Activated naive CD8-positive, alpha-beta T cell treated with anti-CD3 and anti-CD28 coated beads, Interleukin-2, amount 50 U/mL, for 16 hours (primary cell): ENCODE measurements around the gene ACOT7.
"Not testable (repeated sequence)": the region's sequence is repeated elsewhere in the genome, so short reads cannot be mapped to it uniquely, and the experiment has no call there.

Experiments used
- DNase-seq: peaks from one replicate; pipeline ENCODE4 v3.0.0-alpha.2; 2020; ENCODE audit warnings: low read depth, low spot score

ACOT7 gene

GRCh38 chr1:6310116-6310848, 83.3 kb downstream of the ACOT7 start:
- no peak for DNase-seq

- no peak for DNase-seq
Measured at GRCh38 chr1:6309564-6309963, 84.0 kb downstream of the ACOT7 start.

- no peak for DNase-seq
Measured at GRCh38 chr1:6308449-6308848, 85.1 kb downstream of the ACOT7 start.

DNA sequence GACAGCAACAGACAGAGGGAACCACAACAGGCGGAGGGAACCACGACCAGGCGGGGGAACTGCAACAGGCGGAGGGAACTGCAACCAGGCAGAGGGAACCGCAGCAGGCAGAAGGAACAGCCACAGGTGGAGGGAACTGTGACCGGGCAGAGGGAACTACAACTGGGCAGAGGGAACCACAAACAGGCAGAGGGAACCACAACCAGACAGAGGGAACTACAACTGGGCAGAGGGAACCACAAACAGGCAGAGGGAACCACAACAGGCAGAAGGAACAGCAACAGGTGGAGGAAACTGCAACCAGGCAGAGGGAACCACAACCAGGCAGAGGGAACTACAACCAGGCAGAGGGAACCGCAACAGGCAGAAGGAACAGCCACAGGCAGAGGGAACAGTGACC, 85.9 kb downstream of the ACOT7 start:
- DNase-seq, result not testable (repeated sequence)

DNA sequence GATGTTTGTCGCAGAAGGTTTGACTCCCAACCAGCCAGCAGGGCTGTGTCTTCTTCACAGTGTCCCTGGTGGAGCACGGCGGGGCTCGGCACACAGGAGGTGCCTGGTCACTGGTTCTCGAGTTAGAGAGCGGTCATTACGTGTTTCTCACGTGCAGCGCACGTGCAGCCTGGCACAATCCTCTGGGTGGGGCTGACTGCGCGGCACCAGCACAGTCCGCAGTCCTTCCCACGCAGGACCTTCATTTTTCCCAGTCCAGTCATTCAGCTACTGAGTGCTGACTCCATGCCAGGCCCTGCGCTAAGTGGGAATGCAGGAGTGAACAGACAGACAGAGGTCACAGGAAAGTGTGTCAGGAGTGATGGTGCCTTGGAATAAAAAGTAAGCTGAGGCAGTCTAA, 86.5 kb downstream of the ACOT7 start:
- no peak for DNase-seq

GRCh38 chr1:6303397-6304012, 90.1 kb downstream of the ACOT7 start:
- DNase-seq, result no peak

GRCh38 chr1:6302568-6302967, 91.0 kb downstream of the ACOT7 start:
- DNase-seq, result no peak

DNA sequence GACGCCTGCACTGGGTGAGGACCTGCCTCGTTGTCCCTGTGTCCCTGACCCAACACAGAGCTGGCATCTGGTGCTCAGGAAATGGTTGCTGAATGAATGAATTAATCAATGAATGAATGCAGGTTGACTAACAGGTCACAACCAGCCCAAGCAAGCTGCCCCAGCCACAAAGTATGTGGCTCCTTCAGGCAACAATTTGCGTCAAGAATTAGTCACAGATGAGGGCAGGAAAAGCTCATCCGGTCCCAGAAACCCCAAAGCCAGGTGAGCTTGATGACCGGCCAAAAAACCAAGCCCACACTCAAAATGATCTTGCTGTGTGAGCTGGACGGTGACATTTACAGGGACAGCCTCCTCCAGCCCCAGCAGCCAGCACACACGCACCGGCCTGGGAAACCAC, 92.0 kb downstream of the ACOT7 start:
- no peak for DNase-seq

DNA sequence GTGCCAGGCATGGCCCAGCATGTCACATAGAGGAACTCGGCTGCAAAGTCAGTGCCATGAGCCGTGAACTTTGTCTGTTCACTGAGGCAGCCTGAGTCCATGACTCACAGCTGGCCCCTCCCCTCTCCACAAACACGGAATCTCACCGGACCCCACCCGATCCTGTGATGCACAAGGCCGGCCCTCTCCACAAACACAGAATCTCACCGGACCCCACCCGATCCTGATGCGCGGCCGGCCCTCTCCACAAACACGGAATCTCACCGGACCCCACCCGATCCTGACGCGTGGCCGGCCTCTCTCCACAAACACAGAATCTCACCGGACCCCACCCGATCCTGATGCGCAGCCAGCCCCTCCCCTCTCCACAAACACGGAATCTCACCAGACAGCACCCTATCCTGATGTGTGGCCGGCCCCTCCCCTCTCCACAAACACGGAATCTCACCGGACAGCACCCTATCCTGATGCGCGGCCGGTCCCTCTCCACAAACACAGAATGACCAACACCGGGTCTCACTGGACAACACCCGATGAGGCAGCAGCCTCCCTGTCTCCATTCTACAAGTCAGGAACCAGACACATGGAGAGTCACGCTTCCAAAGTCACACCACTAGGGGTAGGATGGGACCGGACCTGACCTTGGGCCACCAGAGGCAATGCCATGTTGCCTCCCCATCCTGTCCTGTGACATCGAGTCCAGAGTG, 93.1 kb downstream of the ACOT7 start:
- DNase-seq, result no peak

DNA sequence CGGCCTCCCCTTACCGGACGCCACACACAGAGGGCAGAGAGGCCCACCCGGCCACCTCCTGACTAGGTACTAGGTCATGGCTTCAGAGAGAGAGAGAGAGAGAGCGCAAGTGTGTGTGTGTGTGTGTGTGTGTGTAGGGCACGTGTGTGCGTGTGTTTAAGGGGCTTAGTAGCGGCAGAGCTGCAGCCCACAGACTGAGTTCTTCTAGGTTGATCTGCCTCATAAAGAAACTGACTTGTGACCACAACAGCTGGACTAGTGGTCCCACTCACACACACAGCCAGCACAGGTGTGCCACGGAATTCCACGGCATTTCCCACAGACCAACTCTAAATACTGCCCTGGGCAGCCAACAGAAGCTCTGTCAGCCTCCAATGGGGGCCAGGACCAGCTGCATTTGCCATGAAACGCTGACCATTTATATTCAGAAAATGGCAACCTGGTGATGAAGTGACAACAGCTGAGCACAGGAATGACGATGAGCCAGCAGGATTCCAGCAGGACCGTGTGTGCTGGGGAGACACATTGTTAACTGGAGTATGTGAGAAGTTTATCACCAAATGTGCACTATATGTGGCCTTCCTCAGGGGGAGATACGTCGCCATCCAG, 93.9 kb downstream of the ACOT7 start:
- no peak for DNase-seq

DNA sequence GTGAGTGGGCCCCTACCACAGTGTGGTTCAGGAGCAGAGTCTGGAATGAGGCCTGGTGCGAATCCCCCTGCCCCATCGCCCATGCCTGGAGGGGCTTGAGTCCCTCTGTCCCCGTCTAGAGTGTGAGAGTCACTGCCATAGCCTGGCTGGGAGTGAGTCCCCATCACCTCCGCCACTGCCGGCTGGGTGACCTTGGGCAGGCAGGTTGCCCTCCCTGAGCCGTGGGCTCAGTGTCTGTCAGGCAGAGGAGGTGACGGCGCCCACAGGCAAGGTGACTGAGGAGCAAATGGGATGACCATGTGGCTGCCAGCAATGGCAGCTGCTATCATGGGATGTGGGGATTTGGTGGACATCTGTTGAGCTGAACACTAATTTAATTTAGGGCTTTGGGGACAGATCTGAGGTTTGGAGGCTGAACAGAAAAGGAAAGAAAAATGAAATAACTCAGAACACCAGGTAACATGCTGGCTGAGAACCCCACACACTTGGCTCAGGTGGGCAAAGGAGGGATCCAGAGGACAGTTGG, 94.6 kb downstream of the ACOT7 start:
- no peak for DNase-seq

- no peak for DNase-seq
Measured at GRCh38 chr1:6298530-6298929, 95.0 kb downstream of the ACOT7 start.

- no peak for DNase-seq
Measured at GRCh38 chr1:6295910-6296309, 97.7 kb downstream of the ACOT7 start.

DNA sequence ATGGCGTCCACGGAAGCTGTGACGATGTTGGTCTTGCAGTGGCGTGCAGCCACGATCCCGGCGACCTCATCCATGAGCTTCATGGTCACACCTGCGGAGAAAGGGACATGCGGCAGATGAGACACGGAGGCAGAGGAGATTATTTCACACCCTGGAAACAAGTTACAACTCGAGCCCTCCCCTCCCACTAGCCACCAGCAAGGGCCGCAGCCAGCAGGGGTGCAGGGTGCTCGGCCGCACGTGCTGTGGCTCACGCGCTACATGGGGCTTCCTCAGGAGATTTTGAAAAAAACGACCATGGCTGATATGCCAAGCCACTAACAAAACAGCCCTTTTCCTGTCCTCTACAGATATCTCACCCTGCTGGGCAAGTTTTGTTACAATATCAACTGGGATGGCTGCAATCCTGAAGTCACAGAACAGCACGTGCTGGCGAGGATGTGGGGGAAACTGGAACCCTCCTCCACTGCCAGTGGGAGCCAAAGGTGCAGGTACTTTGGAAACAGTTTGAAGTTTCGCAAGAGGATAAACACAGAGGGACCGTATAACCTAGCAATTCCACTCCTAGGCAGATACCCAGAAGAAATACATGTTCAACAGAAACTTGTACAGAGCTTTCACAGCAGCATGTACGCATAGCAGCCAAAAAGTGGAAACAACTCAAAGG, 98.5 kb downstream of the ACOT7 start:
- no peak for DNase-seq

- DNase-seq, result no peak
Measured at GRCh38 chr1:6294080-6294889, 99.3 kb downstream of the ACOT7 start.

GRCh38 chr1:6292102-6292501, 101.5 kb downstream of the ACOT7 start:
- no peak for DNase-seq

DNA sequence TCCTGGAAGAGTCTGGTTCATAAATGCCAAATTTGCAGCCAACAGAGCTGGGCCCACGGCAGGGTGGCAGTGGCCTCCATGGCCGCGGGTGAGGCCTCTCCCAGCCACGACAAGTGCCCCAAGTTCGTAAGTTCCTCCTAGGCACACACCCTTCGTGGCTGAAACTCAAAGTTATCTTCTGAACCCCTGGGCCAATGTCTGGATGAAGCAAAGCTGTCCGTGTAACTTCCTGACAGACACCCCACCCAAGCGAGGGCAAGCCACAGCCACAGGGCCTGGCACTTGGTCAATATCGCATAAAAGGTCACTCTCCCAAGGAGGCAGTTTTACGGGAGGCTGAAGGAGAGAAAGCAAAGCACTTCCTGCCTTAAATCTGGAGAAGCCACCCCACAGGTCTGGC, 104.9 kb downstream of the ACOT7 start:
- no peak for DNase-seq

DNA sequence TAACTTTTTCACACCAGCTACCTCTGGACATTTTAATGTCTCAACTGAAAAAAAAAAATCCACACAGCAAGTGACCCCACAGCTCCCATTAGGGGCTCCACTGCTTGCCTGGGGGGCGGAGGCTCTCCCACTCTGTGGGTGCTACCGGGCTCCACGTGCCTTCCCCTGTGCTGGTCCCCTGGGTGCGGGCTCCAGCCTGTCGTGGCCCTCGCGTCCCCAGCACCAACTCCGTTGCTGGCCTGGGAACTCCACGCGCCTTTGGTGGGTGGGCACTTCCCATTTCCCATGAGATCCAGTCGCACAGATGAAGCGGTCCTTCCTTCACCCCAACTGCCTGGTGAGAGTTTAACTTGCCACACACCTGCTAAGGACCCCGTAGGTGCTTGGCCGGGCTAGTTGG, 105.5 kb downstream of the ACOT7 start:
- no peak for DNase-seq

DNA sequence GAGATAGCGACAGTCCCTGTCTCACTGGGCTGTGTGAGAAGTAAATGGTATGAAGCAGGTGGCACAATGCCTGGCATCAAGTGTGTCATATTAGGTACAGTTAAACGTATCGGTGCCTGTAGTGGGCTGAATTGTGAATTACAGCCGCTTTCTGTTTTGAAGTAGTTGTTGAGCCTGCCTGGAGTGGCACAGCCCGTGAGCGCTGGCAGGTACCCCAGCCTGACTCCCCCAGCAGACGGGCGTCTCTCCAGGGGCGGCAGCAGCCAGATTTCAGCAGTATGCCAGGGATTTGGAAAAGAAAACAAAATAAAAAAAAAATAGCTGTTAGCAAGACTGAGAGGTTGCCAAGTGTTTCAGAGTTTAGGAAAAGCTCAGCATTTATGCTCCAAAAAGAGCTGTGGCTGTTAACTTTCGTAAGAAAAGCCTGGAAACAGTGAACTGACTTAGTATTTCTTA, 106.1 kb downstream of the ACOT7 start:
- no peak for DNase-seq

DNA sequence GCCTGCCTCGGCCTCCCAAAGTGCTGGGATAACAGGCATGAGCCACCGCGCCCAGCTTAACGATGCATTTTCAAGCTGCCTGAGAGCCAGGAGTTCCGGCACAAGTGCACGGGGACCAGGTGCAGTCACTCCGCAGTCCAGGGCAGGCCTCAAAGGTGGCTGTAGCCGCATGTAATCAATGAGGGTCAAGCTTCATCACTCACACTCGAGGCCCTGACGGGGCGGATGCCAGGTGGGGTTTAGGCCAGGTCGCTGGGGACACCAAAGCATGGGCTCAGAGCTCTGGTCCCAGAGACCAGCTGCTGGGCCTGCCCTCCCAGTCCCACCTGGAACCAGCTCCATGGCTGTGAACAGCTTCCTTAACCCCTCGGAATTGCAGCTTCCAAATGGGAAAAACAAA, 106.5 kb downstream of the ACOT7 start:
- no peak for DNase-seq

- DNase-seq, result no peak
Measured at GRCh38 chr1:6286266-6286665, 107.3 kb downstream of the ACOT7 start.
